Endothelial cell of umbilical vein (primary cell): ENCODE measurements around the gene HDAC1. TPM values are rescaled to one million over a fixed set of nuclear protein-coding genes. Genes with fewer than 3 reads are reported as not detected.

Experiments
- BruUV-seq: library from RNA; stranded (reverse); fragments of 400-500 nt; replicated peaks from 2 replicates; lab custom pipeline; 2021; lab: Mats Ljungman, UMichigan
- CTCF ChIA-PET: fragments of 300-600, 350-600 bp; sonication (Branson Sonifier 250); formaldehyde crosslinking; loops from one replicate; lab custom pipeline; 2021; ENCODE audit warnings: antibody characterized with exemption, inconsistent platforms; lab: Charles Lee
- POLR2A ChIA-PET: fragments of 300-600, 350-600 bp; sonication (Branson Sonifier 250); formaldehyde crosslinking; loops from one replicate; lab custom pipeline; 2021; ENCODE audit warnings: antibody characterized with exemption, inconsistent platforms; lab: Charles Lee
- DNase-seq: peaks from one replicate; pipeline ENCODE4 v3.0.0-alpha.2; 2011; ENCODE audit warnings: low read depth, low spot score
- FAIRE-seq: peaks from 2 replicates; lab custom pipeline; 2011; peaks lifted over from hg19 to GRCh38; lab: Jason Lieb, UNC
- H2AFZ ChIP-seq: 2 replicates; pipeline ENCODE4 v1.6.0; 2012; ENCODE audit warnings: low read depth, low read length, control low read depth, inconsistent platforms
- H3K27ac ChIP-seq: 2 replicates; pipeline ENCODE4 v1.5.1; 2011; ENCODE audit warnings: low read depth, mild to moderate bottlenecking, control low read depth, low read length, moderate library complexity; ENCODE audit not compliant: insufficient read depth
- H3K27me3 ChIP-seq, 2 experiments: 2 replicates each; pipeline versions ENCODE4 v1.6.0 to v1.6.1; 2011; ENCODE audit warnings: low read length in 2 of 2, mixed read lengths in 1 of 2; ENCODE audit not compliant: control insufficient read depth in 2 of 2, insufficient read depth in 2 of 2
- H3K36me3 ChIP-seq, 2 experiments: 2 replicates in 1 of 2; 3 replicates in 1 of 2; pipeline ENCODE4 v1.5.1; 2011; ENCODE audit warnings: low read length in 2 of 2, mild to moderate bottlenecking in 1 of 2, moderate library complexity in 1 of 2; ENCODE audit not compliant: control insufficient read depth in 2 of 2, insufficient read depth in 2 of 2; ENCODE audit errors: extremely low read depth in 1 of 2
- H3K4me1 ChIP-seq: 3 replicates; pipeline ENCODE4 v1.5.1; 2011; ENCODE audit warnings: mild to moderate bottlenecking, low read length; ENCODE audit not compliant: control insufficient read depth, insufficient read depth; ENCODE audit errors: extremely low read depth
- H3K4me2 ChIP-seq: 2 replicates; pipeline ENCODE4 v1.6.1; 2011; ENCODE audit warnings: low read length, control low read depth, mixed read lengths; ENCODE audit not compliant: insufficient read depth
- H3K4me3 ChIP-seq, 3 experiments: fragments of 200-600 bp in 1 of 3; sonication (generic), shearing (Covaris generic) in 1 of 3; replicated peaks in 1 of 3; 2 replicates each; pipeline ENCODE4 v1.5.1; 2011 to 2016; ENCODE audit warnings: control low read depth in 3 of 3, low read length in 3 of 3, mild to moderate bottlenecking in 2 of 3, inconsistent platforms in 1 of 3, low read depth in 1 of 3, moderate library complexity in 1 of 3; ENCODE audit not compliant: insufficient read depth in 1 of 3
- H3K79me2 ChIP-seq: 2 replicates; pipeline ENCODE4 v1.6.0; 2012; ENCODE audit warnings: low read length, inconsistent platforms; ENCODE audit not compliant: control insufficient read depth, insufficient read depth
- H3K9ac ChIP-seq: replicated peaks from 2 replicates; pipeline ENCODE3; 2011; ENCODE audit warnings: low read length, control low read depth; ENCODE audit not compliant: insufficient read depth; ENCODE audit errors: extremely low read depth
- H3K9me1 ChIP-seq: replicated peaks from 3 replicates; pipeline ENCODE4 v1.6.0; 2011; ENCODE audit warnings: mild to moderate bottlenecking, low read length; ENCODE audit not compliant: control insufficient read depth, insufficient read depth; ENCODE audit errors: extremely low read depth
- H3K9me3 ChIP-seq: replicated peaks from 2 replicates; pipeline ENCODE4 v1.5.1; 2012; ENCODE audit warnings: low read length, inconsistent platforms; ENCODE audit not compliant: control insufficient read depth, insufficient read depth
- H4K20me1 ChIP-seq: replicated peaks from 2 replicates; pipeline ENCODE3; 2011; ENCODE audit warnings: mild to moderate bottlenecking, low read length; ENCODE audit not compliant: control insufficient read depth, insufficient read depth; ENCODE audit errors: extremely low read depth
- CTCF ChIP-seq, 2 donors: IDR thresholded peaks; 1 replicate in 1 of 2; 2 replicates in 1 of 2; pipeline ENCODE4 v1.5.1; 2011; ENCODE audit warnings: low read length in 2 of 2, mild to moderate bottlenecking in 2 of 2, moderate library complexity in 2 of 2, control low read depth in 1 of 2, inconsistent platforms in 1 of 2, low read depth in 1 of 2; ENCODE audit not compliant: insufficient read depth in 1 of 2; ENCODE audit errors: extremely low read depth in 1 of 2
- EZH2 ChIP-seq: IDR thresholded peaks from 2 replicates; pipeline ENCODE4 v1.6.1; 2012; ENCODE audit warnings: borderline replicate concordance, low read depth, mild to moderate bottlenecking, moderate library complexity, low read length, inconsistent platforms; ENCODE audit not compliant: severe bottlenecking
- FOS ChIP-seq: IDR thresholded peaks from 2 replicates; pipeline ENCODE4 v1.6.1; 2011; ENCODE audit warnings: mild to moderate bottlenecking, low read length, moderate library complexity, borderline replicate concordance; ENCODE audit not compliant: insufficient read depth
- GATA2 ChIP-seq: IDR thresholded peaks from 2 replicates; pipeline ENCODE4 v1.7.0; 2011; ENCODE audit warnings: low read depth, mild to moderate bottlenecking, moderate library complexity, mixed read lengths, low read length; ENCODE audit not compliant: insufficient read length, insufficient read depth
- JUN ChIP-seq: IDR thresholded peaks from 2 replicates; pipeline ENCODE4 v1.6.1; 2011; ENCODE audit warnings: borderline replicate concordance, low read depth; ENCODE audit not compliant: insufficient read length, insufficient read depth
- MYC ChIP-seq: IDR thresholded peaks from one replicate; pipeline ENCODE4 v1.6.1; 2011; ENCODE audit warnings: mild to moderate bottlenecking, low read depth, low read length
- POLR2A ChIP-seq: IDR thresholded peaks from 2 replicates; pipeline ENCODE4 v1.6.1; 2012; ENCODE audit warnings: low read depth, mild to moderate bottlenecking, control low read depth, low read length
- POLR2AphosphoS5 ChIP-seq: IDR thresholded peaks from 2 replicates; pipeline ENCODE4 v1.6.1; 2012; ENCODE audit warnings: low read depth, mild to moderate bottlenecking, control low read depth, low read length, moderate library complexity; ENCODE audit not compliant: insufficient read depth
- dilution Hi-C: fragments of 300-500 bp; cut with MboI; formaldehyde crosslinking; loops from one replicate; pipeline ENCODE4 v1.15.0; 2019; ENCODE audit warnings: low sequenced_read_pairs; ENCODE audit not compliant: extremely low pct_ligation_motif_present
- intact Hi-C: fragments of 100-400 bp; cut with micrococcal nuclease; formaldehyde crosslinking; loops from one replicate; pipeline ENCODE4 v1.10.0; 2022
- polyA plus RNA-seq, 4 experiments: library from polyadenylated mRNA; depleted of rRNA in 3 of 4; stranded (reverse) in 3 of 4; unstranded in 1 of 4; fragments of >200 nt; gene quantifications; 2 replicates each; pipeline versions ENCODE4 v1.2.1 to v1.2.3, GENCODE V29; 2011 to 2012; ENCODE audit warnings: missing spikeins in 1 of 4
- total RNA-seq: library from RNA; stranded (reverse); gene quantifications from 2 replicates; pipeline ENCODE4 v1.2.3, GENCODE V29; 2021
- TF ChIP-seq, protein P1 (sequence below): IDR thresholded peaks from 2 replicates; pipeline ENCODE4 v1.6.1; 2011; ENCODE audit not compliant: insufficient read depth, insufficient read length

Gene HDAC1
- total and polyA plus RNA-seq, 2 donors (not counting 3 experiments of a cell fraction or from before 2014, with no cell fraction given), result 138 to 141 TPM

DNA sequence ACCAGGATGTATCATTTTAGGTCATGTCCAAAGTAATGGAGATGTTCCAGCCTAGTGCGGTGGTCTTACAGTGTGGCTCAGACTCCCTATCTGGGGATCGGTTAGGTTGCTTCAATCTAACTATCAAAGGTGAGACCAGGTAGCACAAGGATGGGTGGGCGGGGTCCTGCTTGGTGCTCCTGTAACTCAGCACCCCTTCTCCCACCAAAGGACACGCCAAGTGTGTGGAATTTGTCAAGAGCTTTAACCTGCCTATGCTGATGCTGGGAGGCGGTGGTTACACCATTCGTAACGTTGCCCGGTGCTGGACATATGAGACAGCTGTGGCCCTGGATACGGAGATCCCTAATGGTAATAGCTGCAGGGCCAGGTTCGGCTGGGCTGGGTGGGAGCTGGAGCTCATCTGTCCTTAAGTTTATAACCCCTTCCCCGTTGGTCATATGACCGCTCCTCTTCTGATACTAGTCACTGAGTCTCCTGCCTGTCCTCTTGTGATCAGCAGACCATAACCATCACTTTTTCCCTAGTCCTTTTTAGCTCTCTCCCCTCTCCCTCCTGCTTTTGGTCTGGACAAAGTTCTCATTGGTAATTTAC is 38.8 kb downstream of the HDAC1 start:
- TF ChIP-seq MYC, result no peak
- no peak for TF ChIP-seq FOS
- ChIA-PET CTCF (interaction anchor here (1.0 to 2.1 kb wide), 5 partner anchors 9 to 115 kb away, joined by 3 to 12 read pairs (median 4); no protein-coding TSS in a partner anchor), POLR2A (no interaction called here)
- Histone ChIP-seq H3K4me3 (no peak overlapping the region), H3K4me2 (no peak overlapping the region), H3K27ac (no peak overlapping the region), H3K79me2 (peaks cover 18% of the 10 kb centered on the region), H3K9me1 (no peaks in the 10 kb centered on the region), H3K4me1 (peaks cover 14% of the 10 kb centered on the region), H3K27me3 (no peaks in the 10 kb centered on the region), H3K9me3 (no peaks in the 10 kb centered on the region), H4K20me1 (no peaks in the 10 kb centered on the region), H3K9ac (no peak overlapping the region), H3K36me3 (peaks cover 18 to 51% of the 10 kb centered on the region in 2 experiments), H2AFZ (no peak overlapping the region)
- BruUV-seq, result no TSS peak
- FAIRE-seq (no peak), DNase-seq (no peak)
- intact Hi-C loops (no loop called here), dilution Hi-C loops (no loop called here)

DNA sequence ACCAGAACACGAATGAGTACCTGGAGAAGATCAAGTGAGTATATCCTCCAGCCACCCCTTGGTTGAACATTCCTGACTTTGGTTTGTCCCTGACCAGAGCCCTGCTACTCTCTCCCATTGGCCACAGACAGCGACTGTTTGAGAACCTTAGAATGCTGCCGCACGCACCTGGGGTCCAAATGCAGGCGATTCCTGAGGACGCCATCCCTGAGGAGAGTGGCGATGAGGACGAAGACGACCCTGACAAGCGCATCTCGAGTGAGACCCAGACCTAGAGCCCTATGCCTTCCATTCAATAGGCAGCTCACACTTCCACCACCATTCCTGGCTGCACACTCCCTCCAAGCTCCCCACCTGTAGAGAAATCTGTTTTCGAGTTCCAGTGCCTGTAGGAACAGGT is 39.7 kb downstream of the HDAC1 start:
- Histone ChIP-seq H2AFZ (no peak overlapping the region), H3K79me2 (peaks cover 19% of the 10 kb centered on the region), H3K27me3 (no peaks in the 10 kb centered on the region), H3K4me2 (no peak overlapping the region), H3K9ac (no peak overlapping the region), H4K20me1 (no peaks in the 10 kb centered on the region), H3K36me3 (peaks cover 18 to 51% of the 10 kb centered on the region in 2 experiments), H3K4me3 (no peak overlapping the region), H3K4me1 (peaks cover 14% of the 10 kb centered on the region), H3K9me1 (no peaks in the 10 kb centered on the region), H3K27ac (no peak overlapping the region), H3K9me3 (no peaks in the 10 kb centered on the region)
- no peak for TF ChIP-seq FOS
- no peak for TF ChIP-seq MYC
- no peak for TF ChIP-seq CTCF (IDR thresholded peaks at IDR 0.05; ENCODE audit: extremely low read depth in 1 of 2, insufficient read depth in 1 of 2, low read depth in 1 of 2, low read length in 2 of 2)
- no peak for TF ChIP-seq POLR2AphosphoS5
- TF ChIP-seq POLR2A, result no peak
- TF ChIP-seq, protein P1, sequence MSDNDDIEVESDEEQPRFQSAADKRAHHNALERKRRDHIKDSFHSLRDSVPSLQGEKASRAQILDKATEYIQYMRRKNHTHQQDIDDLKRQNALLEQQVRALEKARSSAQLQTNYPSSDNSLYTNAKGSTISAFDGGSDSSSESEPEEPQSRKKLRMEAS, result no peak
- no peak for TF ChIP-seq GATA2
- no peak for TF ChIP-seq JUN
- no peak for TF ChIP-seq EZH2
- intact Hi-C loops (no loop called here), dilution Hi-C loops (no loop called here)
- FAIRE-seq (no peak), DNase-seq (no peak)
- no TSS peak for BruUV-seq
- ChIA-PET POLR2A (interaction anchor here (1.0 to 1.3 kb wide), 2 partner anchors 10 to 91 kb away, joined by 3 to 4 read pairs; no protein-coding TSS in a partner anchor), CTCF (interaction anchor here (0.7 to 2.1 kb wide), 5 partner anchors 15 to 116 kb away, joined by 3 to 12 read pairs (median 4); no protein-coding TSS in a partner anchor)
